Mucosa of stomach (tissue), 1 donor: ENCODE data around the gene MUC2.

ENCODE experiments used
- H3K27me3 ChIP-seq: one replicate; pipeline ENCODE4 v1.7.0; 2013; ENCODE audit warnings: mild to moderate bottlenecking, low read length; ENCODE audit not compliant: control insufficient read depth, insufficient read depth
- H3K36me3 ChIP-seq: one replicate; pipeline ENCODE4 v1.7.0; 2013; ENCODE audit warnings: low read length; ENCODE audit not compliant: control insufficient read depth, insufficient read depth
- H3K4me1 ChIP-seq: one replicate; pipeline ENCODE4 v1.7.0; 2013; ENCODE audit warnings: mild to moderate bottlenecking, low read length; ENCODE audit not compliant: control insufficient read depth, insufficient read depth
- H3K4me3 ChIP-seq: one replicate; pipeline ENCODE4 v1.7.0; 2013; ENCODE audit warnings: low read length
- H3K9ac ChIP-seq: one replicate; pipeline ENCODE4 v1.7.0; 2013; ENCODE audit warnings: mild to moderate bottlenecking, low read length, moderate library complexity
- H3K9me3 ChIP-seq: one replicate; pipeline ENCODE4 v1.7.0; 2013; ENCODE audit warnings: mild to moderate bottlenecking, low read length, moderate library complexity; ENCODE audit not compliant: control insufficient read depth
- donor health status: Pancreatic carcinoma.

The MUC2 gene

DNA sequence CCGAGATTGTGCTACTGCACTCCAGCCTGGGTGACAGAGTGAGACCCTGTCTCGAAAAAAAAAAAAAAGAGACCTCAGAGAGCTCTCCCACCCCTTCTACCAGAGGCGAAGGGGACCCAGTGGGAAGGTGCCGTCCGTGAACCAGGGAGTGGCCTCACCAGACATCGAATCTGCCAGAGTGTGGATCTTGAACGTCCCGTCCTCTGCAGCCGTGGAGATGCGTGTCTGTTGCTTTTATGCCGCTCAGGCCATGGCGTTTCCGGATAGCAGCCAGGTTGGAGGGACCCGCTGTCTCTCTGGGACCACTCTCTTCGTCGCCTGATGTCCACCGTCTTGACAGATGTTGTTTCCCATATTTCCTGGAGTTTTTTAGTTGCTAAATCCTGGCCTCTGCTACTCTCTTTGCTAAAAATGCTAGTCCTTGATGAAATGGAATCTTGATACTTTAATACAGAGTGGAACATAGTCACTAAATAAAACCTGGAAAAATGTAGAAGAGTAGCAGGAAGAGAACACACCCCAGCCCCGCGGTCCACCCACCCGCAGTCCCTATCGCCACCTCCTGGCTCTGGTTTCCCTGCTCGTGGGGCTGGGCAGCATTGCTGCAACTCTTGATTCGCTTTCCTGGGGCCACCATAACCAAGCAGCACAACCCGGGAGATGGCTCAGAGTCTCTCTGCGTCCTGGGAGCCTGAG is 26.2 kb upstream of the MUC2 start:
- Histone ChIP-seq H3K36me3 (no peaks in the 10 kb centered on the region), H3K27me3 (peaks cover 53% of the 10 kb centered on the region), H3K4me1 (peaks cover 30% of the 10 kb centered on the region), H3K4me3 (no peak overlapping the region), H3K9me3 (no peaks in the 10 kb centered on the region), H3K9ac (no peak overlapping the region)

DNA sequence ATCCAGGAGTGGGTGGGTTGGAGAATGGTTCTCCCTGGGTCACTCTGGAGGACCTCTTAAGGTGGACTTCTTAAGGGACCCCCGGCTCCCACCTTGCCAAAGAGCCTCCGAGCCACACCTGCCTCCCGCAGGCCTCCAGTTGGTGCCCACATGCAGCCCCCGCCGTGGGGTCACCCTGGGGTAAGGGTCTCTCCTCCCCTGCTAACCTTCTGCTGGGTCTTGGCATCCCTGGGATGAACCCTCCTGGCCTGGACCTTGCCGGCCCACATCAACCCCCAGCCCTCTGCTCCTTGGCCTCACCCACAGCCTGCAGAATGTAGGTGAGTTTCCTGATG is 25.6 kb upstream of the MUC2 start:
- Histone ChIP-seq H3K36me3 (no peaks in the 10 kb centered on the region), H3K9me3 (no peaks in the 10 kb centered on the region), H3K9ac (no peak overlapping the region), H3K27me3 (peaks cover 59% of the 10 kb centered on the region), H3K4me3 (no peak overlapping the region), H3K4me1 (peaks cover 35% of the 10 kb centered on the region)

DNA sequence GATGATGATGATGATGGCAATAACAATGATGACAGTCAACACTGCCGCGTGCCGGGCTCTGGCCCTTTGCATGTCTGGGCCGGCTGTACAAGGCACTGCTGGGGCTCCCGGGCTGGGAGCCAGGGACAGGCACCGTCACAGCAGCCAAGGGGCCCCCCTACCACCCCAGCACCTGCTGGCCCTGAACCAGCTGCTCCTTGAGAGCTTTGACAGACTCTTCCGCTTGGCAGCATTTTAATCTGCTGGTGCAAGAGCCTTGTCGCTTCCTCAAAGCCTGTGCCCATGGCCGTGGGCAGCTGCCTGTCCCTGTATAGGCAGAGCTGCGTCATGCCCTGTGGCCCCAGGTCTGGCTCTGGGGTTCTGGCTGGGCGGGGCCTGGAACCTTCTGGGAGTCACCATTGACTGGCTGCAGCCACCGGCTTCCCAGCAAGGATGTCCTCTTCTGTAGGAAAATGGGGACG is 25.2 kb upstream of the MUC2 start:
- H3K4me1 ChIP-seq, result peaks cover 40% of the 10 kb centered on the region
- H3K27me3 ChIP-seq, result peaks cover 63% of the 10 kb centered on the region
- H3K9me3 ChIP-seq, result no peaks in the 10 kb centered on the region

DNA sequence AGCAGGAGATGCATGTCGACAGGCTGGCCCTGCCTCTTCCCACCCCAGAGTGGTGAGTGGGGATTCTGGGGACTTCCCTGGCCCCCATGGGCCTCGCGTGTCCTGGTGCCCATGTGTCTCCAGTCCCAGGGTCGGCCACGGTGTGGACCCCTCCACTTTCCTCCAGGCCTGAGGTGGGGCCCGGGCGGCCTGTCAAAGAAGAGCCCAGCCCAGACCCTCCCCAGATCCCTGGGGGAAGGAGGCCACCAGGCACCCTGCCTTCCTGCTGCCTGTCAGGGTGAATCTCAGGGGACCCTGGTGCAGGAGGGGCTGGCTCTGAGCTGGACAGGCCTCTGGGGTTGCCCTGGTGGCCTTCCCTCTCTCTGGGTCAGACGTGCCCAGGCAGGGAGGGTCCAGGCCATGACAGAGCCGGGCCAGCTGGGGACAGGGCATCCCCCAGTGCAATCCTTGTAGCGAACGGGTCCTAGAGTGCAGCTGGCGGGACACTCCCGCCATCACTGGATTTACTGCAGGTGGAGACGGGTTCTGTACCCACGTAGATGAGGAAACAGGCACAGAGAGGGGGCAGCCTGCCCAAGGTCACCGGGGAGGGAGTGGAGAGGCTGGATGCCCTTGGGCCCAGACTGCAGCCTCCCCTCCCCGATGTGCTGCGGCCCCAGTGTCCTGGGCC is 24.6 kb upstream of the MUC2 start:
- no peak overlapping the region for H3K9ac ChIP-seq
- no peaks in the 10 kb centered on the region for H3K36me3 ChIP-seq
- H3K4me1 ChIP-seq, result peaks cover 44% of the 10 kb centered on the region
- H3K9me3 ChIP-seq, result no peaks in the 10 kb centered on the region
- H3K27me3 ChIP-seq, result peaks cover 67% of the 10 kb centered on the region
- no peak overlapping the region for H3K4me3 ChIP-seq

More for the DNA sequence above, 25.2 kb upstream of the MUC2 start:
- no peaks in the 10 kb centered on the region for H3K36me3 ChIP-seq
- H3K9ac ChIP-seq, result no peak overlapping the region
- H3K4me3 ChIP-seq, result no peak overlapping the region

DNA sequence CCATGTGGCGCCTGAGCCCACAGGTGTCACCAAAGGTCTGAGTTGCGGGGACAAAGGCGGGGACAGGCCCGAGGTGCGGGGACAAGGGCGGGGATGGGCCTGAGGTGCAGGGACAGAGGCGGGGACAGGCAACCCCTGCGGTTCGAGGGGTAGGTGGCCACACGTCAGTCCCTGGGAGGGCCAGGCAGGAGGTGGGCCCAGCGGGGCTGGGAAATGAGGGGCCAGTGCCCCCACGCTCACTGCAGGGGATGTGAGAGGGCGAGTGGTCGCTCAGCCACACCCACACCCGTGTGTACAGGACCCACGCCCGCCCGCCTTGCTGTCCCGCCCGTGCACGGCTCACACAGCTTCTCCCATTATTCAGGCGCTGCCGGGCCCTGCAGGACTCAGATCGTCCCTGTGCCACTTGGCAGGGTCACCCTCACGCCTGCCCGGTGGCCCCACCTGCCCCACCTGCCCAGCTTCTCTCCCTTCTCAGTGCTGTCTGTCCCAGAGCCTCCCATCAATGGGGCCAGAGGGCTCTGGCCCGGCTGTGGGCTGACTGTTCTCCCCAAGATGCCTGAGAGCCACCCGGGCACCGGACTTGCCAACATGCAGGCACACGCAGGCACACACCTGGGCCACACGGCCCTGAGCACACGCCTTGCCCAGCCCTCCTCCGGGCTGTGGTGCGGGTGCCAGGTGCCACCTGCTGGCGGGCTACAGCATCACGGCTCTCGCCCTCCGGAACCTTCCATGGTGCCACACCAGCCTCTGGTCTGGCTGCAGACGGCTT is 23.9 kb upstream of the MUC2 start:
- Histone ChIP-seq H3K4me3 (no peak overlapping the region), H3K9me3 (no peaks in the 10 kb centered on the region), H3K36me3 (no peaks in the 10 kb centered on the region), H3K27me3 (peaks cover 67% of the 10 kb centered on the region), H3K9ac (no peak overlapping the region), H3K4me1 (peaks cover 44% of the 10 kb centered on the region)

GRCh38 chr11:1051356-1052132 is 23.1 kb upstream of the MUC2 start:
- H3K4me3 ChIP-seq, result no peak overlapping the region
- no peaks in the 10 kb centered on the region for H3K36me3 ChIP-seq
- H3K9ac ChIP-seq, result no peak overlapping the region
- H3K27me3 ChIP-seq, result peaks cover 67% of the 10 kb centered on the region
- peaks cover 44% of the 10 kb centered on the region for H3K4me1 ChIP-seq
- H3K9me3 ChIP-seq, result no peaks in the 10 kb centered on the region

DNA sequence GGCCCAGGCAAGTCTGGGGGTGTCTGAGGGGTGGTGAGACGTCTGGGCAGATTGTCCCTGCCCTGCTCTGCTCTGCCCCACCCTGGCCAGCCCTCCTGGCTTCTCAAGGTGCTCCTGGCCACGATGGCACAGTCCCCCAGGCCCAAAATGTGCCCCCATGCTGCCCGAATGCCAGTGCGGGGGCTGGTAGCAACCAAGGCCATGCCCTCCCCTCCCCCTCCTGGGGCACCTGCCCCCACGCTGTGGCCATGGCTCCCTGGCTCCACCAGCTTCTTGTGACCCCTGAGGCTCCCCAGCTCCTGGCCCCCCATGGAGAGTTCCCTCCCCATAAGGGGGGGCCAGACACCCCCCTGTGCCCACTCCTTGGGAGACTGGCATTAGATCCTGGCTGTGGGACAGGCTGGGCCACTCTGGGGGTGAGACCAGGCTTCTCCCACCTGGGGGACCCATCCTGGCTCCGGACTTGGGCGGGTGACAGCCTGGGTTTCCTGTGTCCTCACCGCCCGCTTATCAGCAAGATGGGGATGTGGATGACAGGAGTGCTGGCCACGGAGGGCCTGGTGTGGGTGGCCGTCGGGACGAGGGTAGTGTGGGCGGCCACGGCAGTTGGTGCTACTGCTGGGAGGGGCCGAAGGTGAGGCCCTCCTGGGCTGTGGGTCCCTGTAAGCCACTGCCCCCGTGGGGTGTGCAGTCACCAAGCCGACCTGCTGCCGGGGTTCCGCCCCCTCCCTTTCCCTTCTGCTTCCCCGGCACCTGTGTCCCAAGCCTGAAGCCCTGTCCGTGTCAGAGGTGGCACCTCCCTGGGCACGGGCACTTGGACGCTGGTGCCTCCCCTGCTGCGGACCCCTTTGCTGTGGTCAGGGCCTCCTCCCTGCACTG is 22.3 kb upstream of the MUC2 start:
- no peaks in the 10 kb centered on the region for H3K9me3 ChIP-seq
- no peak overlapping the region for H3K4me3 ChIP-seq
- H3K4me1 ChIP-seq, result peaks cover 44% of the 10 kb centered on the region
- H3K36me3 ChIP-seq, result no peaks in the 10 kb centered on the region
- peaks cover 66% of the 10 kb centered on the region for H3K27me3 ChIP-seq
- no peak overlapping the region for H3K9ac ChIP-seq

GRCh38 chr11:1053121-1053901 is 21.4 kb upstream of the MUC2 start:
- no peak overlapping the region for H3K4me3 ChIP-seq
- peaks cover 60% of the 10 kb centered on the region for H3K27me3 ChIP-seq
- no peaks in the 10 kb centered on the region for H3K9me3 ChIP-seq
- no peak overlapping the region for H3K9ac ChIP-seq
- no peaks in the 10 kb centered on the region for H3K36me3 ChIP-seq
- peaks cover 44% of the 10 kb centered on the region for H3K4me1 ChIP-seq

GRCh38 chr11:1054143-1055108 is 20.2 kb upstream of the MUC2 start:
- H3K36me3 ChIP-seq, result no peaks in the 10 kb centered on the region

More at GRCh38 chr11:1054143-1055108, 20.2 kb upstream of the MUC2 start:
- peaks cover 49% of the 10 kb centered on the region for H3K27me3 ChIP-seq
- peaks cover 38% of the 10 kb centered on the region for H3K4me1 ChIP-seq
- H3K9me3 ChIP-seq, result no peaks in the 10 kb centered on the region
- no peak overlapping the region for H3K9ac ChIP-seq
- no peak overlapping the region for H3K4me3 ChIP-seq
